Stimulated activated CD4-positive, alpha-beta T cell treated with anti-CD3 and anti-CD28 coated beads, Interleukin-4, amount 100 ng/mL, for 1 hour (primary cell): Measurements from ENCODE around the gene NPFFR1.
"Not testable (repeated sequence)": the region's sequence is repeated elsewhere in the genome, so short reads cannot be mapped to it uniquely, and the experiment has no call there.

Experiments
- DNase-seq: peaks from one replicate; pipeline ENCODE4 v3.0.0-alpha.2; 2020

Gene NPFFR1

GRCh38 chr10:70284542-70285475 is 1.0 kb upstream of the NPFFR1 start:
- no peak for DNase-seq

- DNase-seq = no peak
These were observed 746 bp downstream of the NPFFR1 start for GRCh38 chr10:70283071-70283444.

- DNase-seq = no peak
These were observed 2.2 kb downstream of the NPFFR1 start for GRCh38 chr10:70281609-70282008.

GRCh38 chr10:70280099-70280498 is 3.7 kb downstream of the NPFFR1 start:
- DNase-seq = no peak

- DNase-seq = no peak
These were observed 6.3 kb downstream of the NPFFR1 start for GRCh38 chr10:70277396-70278030.

GRCh38 chr10:70274643-70275042 is 9.2 kb downstream of the NPFFR1 start:
- no peak for DNase-seq

- DNase-seq = no peak
These were observed 10.9 kb downstream of the NPFFR1 start for GRCh38 chr10:70272925-70273316.

- no peak for DNase-seq
These were observed 11.5 kb downstream of the NPFFR1 start for GRCh38 chr10:70271996-70272924.

- no peak for DNase-seq
These were observed 12.9 kb downstream of the NPFFR1 start for GRCh38 chr10:70270952-70271351.

GRCh38 chr10:70269741-70270140 is 14.1 kb downstream of the NPFFR1 start:
- DNase-seq = no peak

GRCh38 chr10:70268376-70268775 is 15.4 kb downstream of the NPFFR1 start:
- no peak for DNase-seq

GRCh38 chr10:70267161-70267933 is 16.5 kb downstream of the NPFFR1 start:
- no peak for DNase-seq

- no peak for DNase-seq
These were observed 17.1 kb downstream of the NPFFR1 start for GRCh38 chr10:70266701-70267100.

- DNase-seq = no peak
These were observed 17.7 kb downstream of the NPFFR1 start for GRCh38 chr10:70266056-70266455.

- no peak for DNase-seq
These were observed 18.6 kb downstream of the NPFFR1 start for GRCh38 chr10:70265032-70265689.

GRCh38 chr10:70260734-70261133 is 23.1 kb downstream of the NPFFR1 start:
- DNase-seq = no peak

- DNase-seq = no peak
These were observed 23.5 kb downstream of the NPFFR1 start for GRCh38 chr10:70260259-70260658.

- no peak for DNase-seq
These were observed 25.6 kb downstream of the NPFFR1 start for GRCh38 chr10:70258216-70258615.

GRCh38 chr10:70257816-70258215 is 26.0 kb downstream of the NPFFR1 start:
- not testable (repeated sequence) for DNase-seq

- no peak for DNase-seq
These were observed 27.3 kb downstream of the NPFFR1 start for GRCh38 chr10:70256463-70256862.
